ENCODE results near the gene DCTD.

- TF ChIP-seq POLR2A (IDR thresholded peaks at IDR 0.05; ENCODE audit: low read depth, low read length) (no peak), POLR2AphosphoS5 (IDR thresholded peaks at IDR 0.05; ENCODE audit: low read depth, low read length) (no peak), TAF1 (IDR thresholded peaks at IDR 0.05; ENCODE audit: low read depth, low read length) (no peak), SPI1 (IDR thresholded peaks at IDR 0.05; ENCODE audit: low read depth, low read length) (no peak), POU2F2 (IDR thresholded peaks at IDR 0.05; ENCODE audit: low read depth, low read length) (no peak), PAX5 (IDR thresholded peaks at IDR 0.05; ENCODE audit: insufficient read depth, low read length, severe bottlenecking) (no peak)
These were observed 21.3 kb downstream of the DCTD start for GRCh38 chr4:182895791-182896292.

Data from GM12891 (cell line).